HEK293 (cell line): ENCODE results near the gene ADAMTS17.

ENCODE experiments used
- MYNN ChIP-seq: fragments of 450-650 bp; formaldehyde crosslinking; IDR thresholded peaks from 2 replicates; pipeline ENCODE4 v1.5.1; 2016; ENCODE audit warnings: missing biosample characterization, missing genetic modification characterization, borderline replicate concordance
- SP2 ChIP-seq: fragments of 450-650 bp; formaldehyde crosslinking; IDR thresholded peaks from 2 replicates; pipeline ENCODE4 v1.5.1; 2016; ENCODE audit warnings: missing biosample characterization, missing genetic modification characterization
- TRIM28 ChIP-seq: IDR thresholded peaks from 2 replicates; pipeline ENCODE4 v1.6.1; 2011; ENCODE audit warnings: low read length, control low read depth, borderline replicate concordance
- YY1 ChIP-seq: fragments of 450-650 bp; formaldehyde crosslinking; IDR thresholded peaks from 2 replicates; pipeline ENCODE4 v1.5.1; 2018; ENCODE audit warnings: missing biosample characterization, missing genetic modification characterization
- ZNF341 ChIP-seq: fragments of 450-650 bp; formaldehyde crosslinking; IDR thresholded peaks from 2 replicates; pipeline ENCODE4; 2016; ENCODE audit warnings: low read depth, missing biosample characterization, missing genetic modification characterization
- TF ChIP-seq, protein P1 (sequence below): fragments of 450-650 bp; formaldehyde crosslinking; IDR thresholded peaks from 2 replicates; pipeline ENCODE4 v1.5.1; 2016; ENCODE audit warnings: missing biosample characterization, missing genetic modification characterization
- TF ChIP-seq, protein P2 (sequence below): IDR thresholded peaks from 2 replicates; pipeline ENCODE4 v1.6.1; 2011; ENCODE audit warnings: mild to moderate bottlenecking, low read depth, low read length, borderline replicate concordance
- TF ChIP-seq, protein P3 (sequence below): fragments of 450-650 bp; formaldehyde crosslinking; IDR thresholded peaks from 2 replicates; pipeline ENCODE4 v1.5.1; 2016; ENCODE audit warnings: missing biosample characterization, missing genetic modification characterization
- TF ChIP-seq, protein P4 (sequence below): fragments of 450-650 bp; formaldehyde crosslinking; IDR thresholded peaks from 2 replicates; pipeline ENCODE4 v1.5.1; 2016; ENCODE audit warnings: missing biosample characterization, missing genetic modification characterization
- TF ChIP-seq, protein P5 (sequence below): fragments of 450-650 bp; formaldehyde crosslinking; IDR thresholded peaks from 2 replicates; pipeline ENCODE4 v1.5.1; 2016; ENCODE audit warnings: missing biosample characterization, missing genetic modification characterization, low read depth

DNA sequence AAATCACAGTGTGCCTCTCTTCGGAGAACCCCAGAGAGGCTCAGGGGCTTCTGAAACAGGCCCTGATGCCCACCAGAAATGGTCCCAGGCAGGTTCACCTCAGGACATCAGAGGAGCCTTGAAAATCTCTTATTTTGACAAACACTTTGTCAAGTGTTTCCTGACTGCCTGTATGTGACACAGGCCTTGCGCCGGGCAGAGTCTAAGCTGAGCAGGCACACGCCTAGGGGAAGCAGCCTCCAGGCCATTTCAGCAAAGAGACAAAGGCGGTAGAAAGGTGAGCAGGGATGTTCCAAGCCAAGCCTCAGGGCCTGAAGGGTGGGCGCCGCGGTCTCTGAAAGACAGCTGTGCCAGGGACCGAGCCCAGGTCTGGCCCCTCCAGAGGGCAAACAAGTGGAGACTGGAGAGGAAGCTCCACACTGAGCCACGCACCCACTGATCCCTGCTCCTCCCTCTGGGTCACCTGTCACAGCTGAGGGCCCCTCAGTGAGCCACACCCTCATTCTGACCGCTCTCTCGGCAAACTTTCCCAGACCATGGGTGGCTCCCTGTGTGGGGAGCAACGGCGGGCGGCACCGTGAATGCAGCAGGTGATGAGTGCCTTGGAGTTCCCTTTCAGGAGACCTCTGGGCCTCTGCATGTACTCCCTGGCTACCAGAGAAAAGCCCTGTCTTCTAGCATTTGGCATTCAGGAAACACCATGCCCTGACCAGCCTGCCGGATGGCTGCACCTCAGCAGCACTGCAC is 136.1 kb downstream of the ADAMTS17 start:
- TF ChIP-seq, protein P1, sequence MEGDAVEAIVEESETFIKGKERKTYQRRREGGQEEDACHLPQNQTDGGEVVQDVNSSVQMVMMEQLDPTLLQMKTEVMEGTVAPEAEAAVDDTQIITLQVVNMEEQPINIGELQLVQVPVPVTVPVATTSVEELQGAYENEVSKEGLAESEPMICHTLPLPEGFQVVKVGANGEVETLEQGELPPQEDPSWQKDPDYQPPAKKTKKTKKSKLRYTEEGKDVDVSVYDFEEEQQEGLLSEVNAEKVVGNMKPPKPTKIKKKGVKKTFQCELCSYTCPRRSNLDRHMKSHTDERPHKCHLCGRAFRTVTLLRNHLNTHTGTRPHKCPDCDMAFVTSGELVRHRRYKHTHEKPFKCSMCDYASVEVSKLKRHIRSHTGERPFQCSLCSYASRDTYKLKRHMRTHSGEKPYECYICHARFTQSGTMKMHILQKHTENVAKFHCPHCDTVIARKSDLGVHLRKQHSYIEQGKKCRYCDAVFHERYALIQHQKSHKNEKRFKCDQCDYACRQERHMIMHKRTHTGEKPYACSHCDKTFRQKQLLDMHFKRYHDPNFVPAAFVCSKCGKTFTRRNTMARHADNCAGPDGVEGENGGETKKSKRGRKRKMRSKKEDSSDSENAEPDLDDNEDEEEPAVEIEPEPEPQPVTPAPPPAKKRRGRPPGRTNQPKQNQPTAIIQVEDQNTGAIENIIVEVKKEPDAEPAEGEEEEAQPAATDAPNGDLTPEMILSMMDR (tag by site-specific recombination) = no peak
- TF ChIP-seq, protein P2, sequence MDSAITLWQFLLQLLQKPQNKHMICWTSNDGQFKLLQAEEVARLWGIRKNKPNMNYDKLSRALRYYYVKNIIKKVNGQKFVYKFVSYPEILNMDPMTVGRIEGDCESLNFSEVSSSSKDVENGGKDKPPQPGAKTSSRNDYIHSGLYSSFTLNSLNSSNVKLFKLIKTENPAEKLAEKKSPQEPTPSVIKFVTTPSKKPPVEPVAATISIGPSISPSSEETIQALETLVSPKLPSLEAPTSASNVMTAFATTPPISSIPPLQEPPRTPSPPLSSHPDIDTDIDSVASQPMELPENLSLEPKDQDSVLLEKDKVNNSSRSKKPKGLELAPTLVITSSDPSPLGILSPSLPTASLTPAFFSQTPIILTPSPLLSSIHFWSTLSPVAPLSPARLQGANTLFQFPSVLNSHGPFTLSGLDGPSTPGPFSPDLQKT = no peak
- no peak for TF ChIP-seq TRIM28
- TF ChIP-seq MYNN (tag by site-specific recombination) = no peak
- no peak for TF ChIP-seq ZNF341 (tag by site-specific recombination)
- TF ChIP-seq, protein P3, sequence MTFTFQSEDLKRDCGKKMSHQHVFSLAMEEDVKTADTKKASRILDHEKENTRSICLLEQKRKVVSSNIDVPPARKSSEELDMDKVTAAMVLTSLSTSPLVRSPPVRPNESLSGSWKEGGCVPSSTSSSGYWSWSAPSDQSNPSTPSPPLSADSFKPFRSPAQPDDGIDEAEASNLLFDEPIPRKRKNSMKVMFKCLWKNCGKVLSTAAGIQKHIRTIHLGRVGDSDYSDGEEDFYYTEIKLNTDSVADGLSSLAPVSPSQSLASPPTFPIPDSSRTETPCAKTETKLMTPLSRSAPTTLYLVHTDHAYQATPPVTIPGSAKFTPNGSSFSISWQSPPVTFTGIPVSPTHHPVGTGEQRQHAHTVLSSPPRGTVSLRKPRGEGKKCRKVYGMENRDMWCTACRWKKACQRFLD (tag by site-specific recombination) = no peak
- no peak for TF ChIP-seq SP2 (tag by site-specific recombination)
- TF ChIP-seq, protein P4, sequence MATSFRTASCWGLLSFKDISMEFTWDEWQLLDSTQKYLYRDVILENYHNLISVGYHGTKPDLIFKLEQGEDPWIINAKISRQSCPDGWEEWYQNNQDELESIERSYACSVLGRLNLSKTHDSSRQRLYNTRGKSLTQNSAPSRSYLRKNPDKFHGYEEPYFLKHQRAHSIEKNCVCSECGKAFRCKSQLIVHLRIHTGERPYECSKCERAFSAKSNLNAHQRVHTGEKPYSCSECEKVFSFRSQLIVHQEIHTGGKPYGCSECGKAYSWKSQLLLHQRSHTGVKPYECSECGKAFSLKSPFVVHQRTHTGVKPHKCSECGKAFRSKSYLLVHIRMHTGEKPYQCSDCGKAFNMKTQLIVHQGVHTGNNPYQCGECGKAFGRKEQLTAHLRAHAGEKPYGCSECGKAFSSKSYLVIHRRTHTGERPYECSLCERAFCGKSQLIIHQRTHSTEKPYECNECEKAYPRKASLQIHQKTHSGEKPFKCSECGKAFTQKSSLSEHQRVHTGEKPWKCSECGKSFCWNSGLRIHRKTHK = no peak
- no peak for TF ChIP-seq YY1
- TF ChIP-seq, protein P5, sequence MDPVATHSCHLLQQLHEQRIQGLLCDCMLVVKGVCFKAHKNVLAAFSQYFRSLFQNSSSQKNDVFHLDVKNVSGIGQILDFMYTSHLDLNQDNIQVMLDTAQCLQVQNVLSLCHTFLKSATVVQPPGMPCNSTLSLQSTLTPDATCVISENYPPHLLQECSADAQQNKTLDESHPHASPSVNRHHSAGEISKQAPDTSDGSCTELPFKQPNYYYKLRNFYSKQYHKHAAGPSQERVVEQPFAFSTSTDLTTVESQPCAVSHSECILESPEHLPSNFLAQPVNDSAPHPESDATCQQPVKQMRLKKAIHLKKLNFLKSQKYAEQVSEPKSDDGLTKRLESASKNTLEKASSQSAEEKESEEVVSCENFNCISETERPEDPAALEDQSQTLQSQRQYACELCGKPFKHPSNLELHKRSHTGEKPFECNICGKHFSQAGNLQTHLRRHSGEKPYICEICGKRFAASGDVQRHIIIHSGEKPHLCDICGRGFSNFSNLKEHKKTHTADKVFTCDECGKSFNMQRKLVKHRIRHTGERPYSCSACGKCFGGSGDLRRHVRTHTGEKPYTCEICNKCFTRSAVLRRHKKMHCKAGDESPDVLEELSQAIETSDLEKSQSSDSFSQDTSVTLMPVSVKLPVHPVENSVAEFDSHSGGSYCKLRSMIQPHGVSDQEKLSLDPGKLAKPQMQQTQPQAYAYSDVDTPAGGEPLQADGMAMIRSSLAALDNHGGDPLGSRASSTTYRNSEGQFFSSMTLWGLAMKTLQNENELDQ (tag by site-specific recombination) = no peak
